Large intestine (tissue), 3 donors: ENCODE measurements around the gene PARD3. TPM values are rescaled to one million over a fixed set of nuclear protein-coding genes. Genes with fewer than 3 reads are reported as not detected.

Source experiments
- DNase-seq, 2 donors: peaks; one replicate each; pipeline versions ENCODE4 v3.0.0 to v3.0.0-alpha.2; 2013
- H3K27ac ChIP-seq: one replicate; pipeline ENCODE4 v1.5.1; 2013; ENCODE audit warnings: low read length
- H3K27me3 ChIP-seq: 2 replicates; pipeline ENCODE4 v1.6.1; 2013; ENCODE audit warnings: low read length; ENCODE audit not compliant: control insufficient read depth, insufficient read depth
- H3K36me3 ChIP-seq: 2 replicates; pipeline ENCODE4 v1.6.1; 2013; ENCODE audit warnings: low read length; ENCODE audit not compliant: control insufficient read depth, insufficient read depth
- H3K4me1 ChIP-seq: one replicate; pipeline ENCODE4 v1.6.1; 2013; ENCODE audit warnings: low read length; ENCODE audit not compliant: control insufficient read depth, insufficient read depth
- H3K4me3 ChIP-seq: one replicate; pipeline ENCODE4 v1.5.1; 2013; ENCODE audit warnings: low read length
- H3K9me3 ChIP-seq: one replicate; pipeline ENCODE4 v1.6.1; 2013; ENCODE audit warnings: mild to moderate bottlenecking, low read depth, low read length, moderate library complexity; ENCODE audit not compliant: control insufficient read depth
- WGBS: methylation state at CpG from one replicate; pipeline ENCODE4 v1.1.5; 2013; ENCODE audit warnings: low lambda C conversion rate; ENCODE audit not compliant: insufficient coverage; 5-methylcytosine and 5-hydroxymethylcytosine counted together
- polyA plus RNA-seq: library from polyadenylated mRNA; unstranded; fragments of 120-200 nt; gene quantifications from one replicate; pipeline ENCODE4 v1.2.1, GENCODE V29; 2013

Gene PARD3
- polyA plus RNA-seq, 1 donor = 25.5 TPM

GRCh38 chr10:34166823-34167222 lies 648.3 kb downstream of the PARD3 start:
- Histone ChIP-seq H3K36me3 (no peaks in the 10 kb centered on the region), H3K4me3 (no peak overlapping the region), H3K4me1 (no peaks in the 10 kb centered on the region), H3K27me3 (no peaks in the 10 kb centered on the region), H3K9me3 (no peaks in the 10 kb centered on the region), H3K27ac (no peak overlapping the region)
- 100% methylated on average over 1 of the region's 6 CpGs for WGBS
- no peak for DNase-seq

- WGBS = no CpG with 5 or more reads among the region's 5 CpGs
- Histone ChIP-seq H3K4me3 (no peak overlapping the region), H3K36me3 (no peaks in the 10 kb centered on the region), H3K27ac (no peak overlapping the region), H3K9me3 (no peaks in the 10 kb centered on the region), H3K27me3 (no peaks in the 10 kb centered on the region), H3K4me1 (no peaks in the 10 kb centered on the region)
- no peak for DNase-seq
Measured at GRCh38 chr10:34166354-34166753, 648.7 kb downstream of the PARD3 start.

GRCh38 chr10:34164029-34164428 lies 651.1 kb downstream of the PARD3 start:
- Histone ChIP-seq H3K27ac (no peak overlapping the region), H3K4me1 (no peaks in the 10 kb centered on the region), H3K27me3 (no peaks in the 10 kb centered on the region), H3K4me3 (no peak overlapping the region), H3K9me3 (no peaks in the 10 kb centered on the region), H3K36me3 (no peaks in the 10 kb centered on the region)
- WGBS = 89% methylated on average over 3 of the region's 3 CpGs
- DNase-seq = no peak

DNA sequence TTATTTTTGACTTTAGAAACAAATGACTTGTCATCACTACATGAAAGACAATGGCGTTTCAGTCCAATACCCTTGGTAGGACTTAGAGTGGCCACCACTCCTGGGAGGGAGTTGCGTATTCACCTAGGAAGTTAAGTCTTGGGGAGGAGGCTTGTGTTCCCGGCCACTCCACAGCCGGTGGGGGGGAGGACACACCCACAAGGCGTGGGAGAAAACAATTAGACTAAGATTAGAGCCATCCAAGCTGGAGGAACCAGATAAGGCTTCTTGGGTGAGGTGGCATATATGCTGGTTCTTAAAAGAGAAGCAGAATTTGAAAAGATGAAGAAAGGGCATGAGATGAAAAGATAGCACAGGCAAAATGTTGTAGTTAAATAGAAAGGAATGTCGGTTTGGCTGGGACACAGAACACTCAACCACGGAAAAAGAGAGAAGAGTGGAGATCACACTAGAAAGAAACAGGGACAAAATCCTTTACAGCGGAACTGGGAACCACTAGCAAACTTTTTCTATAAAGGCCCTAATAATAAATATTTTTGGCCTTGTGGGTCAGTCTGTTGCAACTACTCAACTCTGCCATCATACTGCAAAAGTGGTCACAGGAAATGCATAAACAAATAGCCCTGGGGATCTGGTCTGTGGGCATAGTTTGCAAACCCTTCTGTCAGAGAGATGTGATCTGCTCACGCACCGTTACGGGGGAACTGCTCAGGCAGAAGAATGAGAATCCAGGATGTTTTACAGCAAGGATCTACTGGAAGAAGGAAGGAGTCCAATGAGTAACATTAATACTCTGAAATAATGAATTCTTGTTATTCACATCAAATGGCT lies 651.8 kb downstream of the PARD3 start:
- Histone ChIP-seq H3K27ac (no peak overlapping the region), H3K9me3 (no peaks in the 10 kb centered on the region), H3K36me3 (no peaks in the 10 kb centered on the region), H3K4me3 (no peak overlapping the region), H3K4me1 (no peaks in the 10 kb centered on the region), H3K27me3 (no peaks in the 10 kb centered on the region)
- no peak for DNase-seq
- 100% methylated on average over 4 of the region's 11 CpGs for WGBS

DNA sequence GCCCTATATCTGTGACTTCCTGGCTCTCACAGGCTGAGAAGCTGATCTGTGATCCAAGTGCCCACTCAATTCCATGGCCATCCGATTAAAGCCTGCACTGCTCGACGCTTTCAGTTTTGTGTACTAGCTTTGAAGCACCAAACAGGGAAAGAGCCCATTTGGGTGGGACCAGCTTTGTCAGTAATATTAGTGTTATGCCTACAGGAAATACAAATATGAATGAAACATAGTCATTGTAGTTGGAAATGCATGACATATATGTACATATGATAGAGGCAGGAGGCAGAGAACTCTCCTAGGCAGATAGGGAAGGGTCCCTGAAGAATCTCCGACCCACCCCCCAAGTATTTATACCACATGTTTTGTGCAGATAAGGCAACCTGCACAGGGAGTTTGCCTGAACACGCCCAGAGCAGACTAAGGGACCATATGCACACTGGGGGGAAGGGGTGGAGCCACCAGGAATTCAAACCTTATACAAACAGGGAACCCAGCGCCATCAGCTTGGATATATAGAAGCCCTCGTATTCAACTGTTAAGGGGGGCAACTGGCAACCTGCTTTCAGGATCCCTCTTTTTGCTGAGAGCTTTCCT lies 653.2 kb downstream of the PARD3 start:
- WGBS = no CpG with 5 or more reads among the region's 7 CpGs
- DNase-seq = no peak
- no peaks in the 10 kb centered on the region for H3K36me3 ChIP-seq
- H3K27ac ChIP-seq = no peak overlapping the region
- H3K4me1 ChIP-seq = no peaks in the 10 kb centered on the region
- H3K27me3 ChIP-seq = no peaks in the 10 kb centered on the region
- H3K9me3 ChIP-seq = no peaks in the 10 kb centered on the region
- H3K4me3 ChIP-seq = no peak overlapping the region

DNA sequence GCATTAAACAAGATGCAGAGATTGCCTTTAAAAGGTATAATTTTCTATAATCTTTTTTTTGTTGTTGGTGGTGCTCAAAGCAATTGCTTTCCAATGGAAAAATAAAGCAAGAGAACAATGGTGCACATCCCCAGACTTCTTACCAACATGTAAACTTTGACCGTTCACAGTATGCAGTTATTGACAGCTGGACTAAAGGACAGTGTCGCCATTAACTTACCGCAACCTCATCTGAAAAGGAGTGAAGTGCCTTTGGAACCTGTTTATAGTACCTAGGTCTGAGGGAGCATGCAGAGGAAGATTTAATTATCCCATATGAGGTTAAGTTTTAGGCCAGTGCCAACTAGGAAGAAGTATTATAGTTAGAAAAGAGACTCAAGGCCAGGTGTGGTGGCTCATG lies 654.5 kb downstream of the PARD3 start:
- Histone ChIP-seq H3K4me1 (no peaks in the 10 kb centered on the region), H3K4me3 (no peak overlapping the region), H3K27me3 (no peaks in the 10 kb centered on the region), H3K27ac (no peak overlapping the region), H3K36me3 (no peaks in the 10 kb centered on the region), H3K9me3 (no peaks in the 10 kb centered on the region)
- DNase-seq = no peak
- WGBS = no CpG with 5 or more reads among the region's 3 CpGs

GRCh38 chr10:34157501-34157900 lies 657.6 kb downstream of the PARD3 start:
- DNase-seq = no peak
- WGBS = no CpG with 5 or more reads among the region's 1 CpG
- H3K4me3 ChIP-seq = no peak overlapping the region
- no peaks in the 10 kb centered on the region for H3K9me3 ChIP-seq
- no peaks in the 10 kb centered on the region for H3K36me3 ChIP-seq
- no peaks in the 10 kb centered on the region for H3K4me1 ChIP-seq
- H3K27me3 ChIP-seq = no peaks in the 10 kb centered on the region
- no peak overlapping the region for H3K27ac ChIP-seq

DNA sequence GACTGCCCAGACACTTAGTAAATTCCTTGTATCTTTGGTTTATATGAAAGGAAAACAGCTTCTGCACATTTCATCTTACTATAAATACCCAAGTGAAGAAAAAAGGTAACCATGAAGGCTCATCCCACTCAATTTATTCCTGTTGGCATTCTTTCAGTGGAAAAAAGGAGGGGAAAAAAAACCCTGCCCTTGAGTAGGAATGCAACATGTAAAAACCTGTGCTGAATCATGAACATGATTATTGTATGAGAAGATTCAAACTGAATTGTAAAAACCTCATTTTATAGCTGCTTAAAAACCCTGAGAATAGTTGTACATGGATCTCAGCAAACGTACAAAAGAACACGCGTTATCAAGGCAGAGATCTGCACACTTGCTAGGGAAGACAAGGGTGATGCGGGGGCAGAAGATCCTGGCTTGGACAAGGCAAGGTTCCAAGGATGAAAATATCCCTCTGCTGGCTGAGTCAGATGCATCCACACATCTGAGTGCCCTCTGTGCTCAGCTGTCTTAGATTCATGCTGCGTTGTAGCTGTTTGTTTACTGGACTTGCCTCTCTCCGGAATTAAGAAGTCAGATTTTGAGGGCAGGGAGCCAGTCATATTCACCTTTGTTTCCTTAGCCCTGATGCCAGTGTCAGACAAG lies 658.2 kb downstream of the PARD3 start:
- no peaks in the 10 kb centered on the region for H3K27me3 ChIP-seq
- no peak overlapping the region for H3K4me3 ChIP-seq
- no peak overlapping the region for H3K27ac ChIP-seq
- DNase-seq = no peak
- no peaks in the 10 kb centered on the region for H3K4me1 ChIP-seq
- no CpG with 5 or more reads among the region's 6 CpGs for WGBS
- no peaks in the 10 kb centered on the region for H3K36me3 ChIP-seq
- no peaks in the 10 kb centered on the region for H3K9me3 ChIP-seq

- H3K36me3 ChIP-seq = no peaks in the 10 kb centered on the region
- DNase-seq = no peak
- H3K9me3 ChIP-seq = no peaks in the 10 kb centered on the region
- no CpG with 5 or more reads among the region's 3 CpGs for WGBS
- H3K4me1 ChIP-seq = no peaks in the 10 kb centered on the region
- no peak overlapping the region for H3K27ac ChIP-seq
- H3K4me3 ChIP-seq = no peak overlapping the region
- H3K27me3 ChIP-seq = no peaks in the 10 kb centered on the region
Measured at GRCh38 chr10:34155812-34156211, 659.3 kb downstream of the PARD3 start.

- no peak for DNase-seq
- 87% methylated on average over 3 of the region's 5 CpGs for WGBS
- Histone ChIP-seq H3K4me1 (no peaks in the 10 kb centered on the region), H3K9me3 (no peaks in the 10 kb centered on the region), H3K27ac (no peak overlapping the region), H3K4me3 (no peak overlapping the region), H3K27me3 (no peaks in the 10 kb centered on the region), H3K36me3 (no peaks in the 10 kb centered on the region)
Measured at GRCh38 chr10:34154383-34154900, 660.7 kb downstream of the PARD3 start.
